Measurements from ENCODE around the gene ETV6. TPM values are rescaled to one million over a fixed set of nuclear protein-coding genes. Genes with fewer than 3 reads are reported as not detected.

Gene ETV6
- total and polyA plus RNA-seq, 9 of the 15 experiments (the other 6 are each of a cell fraction or from before 2014, with no cell fraction given), result 0.81 to 12.7 (median 4.1) TPM

DNA sequence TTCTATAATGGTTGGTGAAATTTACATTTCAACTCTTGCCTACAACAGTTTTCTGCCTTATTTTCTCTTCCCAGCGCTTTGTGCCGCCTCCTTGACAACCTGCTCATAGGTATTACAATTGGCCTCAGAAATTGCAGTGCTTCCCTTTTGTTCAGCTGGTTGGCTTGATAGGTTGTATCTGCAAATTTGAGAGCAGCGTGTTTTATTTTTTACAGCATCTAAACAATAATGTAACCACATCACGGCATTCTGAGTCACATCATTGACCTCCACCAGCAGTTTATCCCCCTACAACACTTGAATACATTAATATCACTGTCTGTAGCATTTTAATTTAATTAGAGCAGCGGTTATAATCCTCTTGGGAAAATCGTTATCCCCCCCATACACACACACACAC is 99.4 kb downstream of the ETV6 start:
- intact Hi-C loops (cut with micrococcal nuclease) (no loop called here), in situ Hi-C loops (cut with MboI) (no loop called here)
- CTCF ChIA-PET (ENCODE audit: low intra/inter-chr PET ratio), result no interaction called here
- Histone ChIP-seq H3K27ac (ENCODE audit: extremely low read depth, low read depth, low read length) (no peak overlapping the region), H3K9me3 (replicated peaks; ENCODE audit: control insufficient read depth, insufficient read depth, low read depth, low read length) (no peaks in the 10 kb centered on the region), H3K4me1 (replicated peaks in 1 of 2; ENCODE audit: control insufficient read depth in 2 of 2, insufficient read depth in 2 of 2, low read length in 2 of 2) (peaks cover 0 to 11% of the 10 kb centered on the region in 2 experiments; a peak in 2 of 5 replicates), H3K4me3 (no peak overlapping the region), H2AFZ (ENCODE audit: low read depth, low read length) (no peak overlapping the region), H3K36me3 (ENCODE audit: control insufficient read depth, insufficient read depth, low read length) (no peaks in the 10 kb centered on the region), H4K20me1 (replicated peaks; ENCODE audit: control insufficient read depth, insufficient read depth, low read length) (no peaks in the 10 kb centered on the region), H3K4me2 (ENCODE audit: insufficient read depth, low read length) (no peak overlapping the region), H3K9me1 (ENCODE audit: control insufficient read depth, insufficient read depth, low read length) (no peaks in the 10 kb centered on the region), H3K79me2 (ENCODE audit: control insufficient read depth, insufficient read depth, low read length) (no peaks in the 10 kb centered on the region; the same call in 2 of the 3 replicates), H3K9ac (ENCODE audit: insufficient read depth in 1 of 2, low read depth in 2 of 2, low read length in 2 of 2) (no peak overlapping the region), H3K27me3 (ENCODE audit: control insufficient read depth in 2 of 2, insufficient read depth in 2 of 2, low read length in 2 of 2) (no peaks in the 10 kb centered on the region)
- POLR2A ChIA-PET, result no interaction called here
- BruUV-seq (replicated peaks), result no TSS peak
- TF ChIP-seq TEAD4 (IDR thresholded peaks at IDR 0.05; ENCODE audit: low read length) (no peak), TEAD4 (CRISPR knock-in tag; IDR thresholded peaks at IDR 0.05; ENCODE audit: borderline replicate concordance) (no peak), ZNF830 (CRISPR knock-in tag; IDR thresholded peaks at IDR 0.05) (no peak), SPI1 (IDR thresholded peaks at IDR 0.05; ENCODE audit: borderline replicate concordance, low read depth, low read length) (no peak), GATAD2B (IDR thresholded peaks at IDR 0.05; ENCODE audit: borderline replicate concordance) (no peak)
- TF ChIP-seq, protein P1, sequence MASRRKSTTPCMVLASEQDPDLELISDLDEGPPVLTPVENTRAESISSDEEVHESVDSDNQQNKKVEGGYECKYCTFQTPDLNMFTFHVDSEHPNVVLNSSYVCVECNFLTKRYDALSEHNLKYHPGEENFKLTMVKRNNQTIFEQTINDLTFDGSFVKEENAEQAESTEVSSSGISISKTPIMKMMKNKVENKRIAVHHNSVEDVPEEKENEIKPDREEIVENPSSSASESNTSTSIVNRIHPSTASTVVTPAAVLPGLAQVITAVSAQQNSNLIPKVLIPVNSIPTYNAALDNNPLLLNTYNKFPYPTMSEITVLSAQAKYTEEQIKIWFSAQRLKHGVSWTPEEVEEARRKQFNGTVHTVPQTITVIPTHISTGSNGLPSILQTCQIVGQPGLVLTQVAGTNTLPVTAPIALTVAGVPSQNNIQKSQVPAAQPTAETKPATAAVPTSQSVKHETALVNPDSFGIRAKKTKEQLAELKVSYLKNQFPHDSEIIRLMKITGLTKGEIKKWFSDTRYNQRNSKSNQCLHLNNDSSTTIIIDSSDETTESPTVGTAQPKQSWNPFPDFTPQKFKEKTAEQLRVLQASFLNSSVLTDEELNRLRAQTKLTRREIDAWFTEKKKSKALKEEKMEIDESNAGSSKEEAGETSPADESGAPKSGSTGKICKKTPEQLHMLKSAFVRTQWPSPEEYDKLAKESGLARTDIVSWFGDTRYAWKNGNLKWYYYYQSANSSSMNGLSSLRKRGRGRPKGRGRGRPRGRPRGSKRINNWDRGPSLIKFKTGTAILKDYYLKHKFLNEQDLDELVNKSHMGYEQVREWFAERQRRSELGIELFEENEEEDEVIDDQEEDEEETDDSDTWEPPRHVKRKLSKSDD (conservative IDR thresholded peaks at IDR 0.05; ENCODE audit: low read length), result no peak
- FAIRE-seq, result no peak
- no peak for DNase-seq (ENCODE audit: extremely low read depth in 1 of 4, low spot score in 3 of 4)
- WGBS (ENCODE audit: insufficient coverage, low coverage, missing lambda C conversion rate), result 91% methylated on average over 3 of the region's 6 CpGs
- ATAC-seq, result no peak
